NCI-H1930 (cell line): ENCODE measurements around the gene PKP3.
"Not testable (repeated sequence)": the region's sequence is repeated elsewhere in the genome, so short reads cannot be mapped to it uniquely, and the experiment has no call there.

Experiments used
- DNase-seq, 2 experiments: peaks; one replicate each; lab custom pipeline; 2025; lab: John Stamatoyannopoulos, UW

Gene PKP3

DNA sequence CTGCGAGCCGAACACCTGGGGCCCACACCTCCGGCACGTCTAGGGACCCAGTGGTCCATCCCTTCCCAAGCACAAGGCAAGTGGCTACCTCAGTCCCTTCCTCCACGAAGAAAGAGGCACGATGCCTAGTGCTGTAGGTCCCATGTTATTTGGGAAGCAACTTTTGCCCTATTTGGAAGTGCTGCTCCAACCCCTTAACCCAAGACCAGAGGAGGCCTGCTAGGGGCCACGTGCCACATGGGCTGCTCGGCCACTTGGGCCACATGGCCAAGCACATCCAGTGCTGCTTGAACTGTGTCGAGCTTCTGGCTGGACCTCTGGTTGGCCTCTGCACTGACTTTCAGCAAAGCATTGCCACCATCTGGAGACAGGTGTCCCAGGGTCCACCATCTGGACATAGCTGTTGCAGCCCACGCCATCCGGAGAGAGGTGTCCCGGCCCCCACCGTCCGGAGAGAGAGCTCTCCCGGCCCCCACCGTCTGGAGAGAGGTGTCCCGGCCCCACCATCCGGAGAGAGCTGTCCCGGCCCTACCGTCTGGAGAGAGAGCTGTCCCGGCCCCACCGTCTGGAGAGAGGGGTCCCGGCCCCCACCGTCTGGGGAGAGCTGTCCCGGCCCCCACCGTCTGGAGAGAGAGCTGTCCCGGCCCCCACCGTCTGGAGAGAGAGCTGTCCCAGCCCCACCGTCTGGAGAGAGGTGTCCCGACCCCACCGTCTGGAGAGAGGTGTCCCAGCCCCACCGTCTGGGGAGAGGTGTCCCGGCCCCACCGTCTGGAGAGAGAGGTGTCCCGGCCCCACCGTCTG is 31.2 kb upstream of the PKP3 start:
- no peak for DNase-seq

DNA sequence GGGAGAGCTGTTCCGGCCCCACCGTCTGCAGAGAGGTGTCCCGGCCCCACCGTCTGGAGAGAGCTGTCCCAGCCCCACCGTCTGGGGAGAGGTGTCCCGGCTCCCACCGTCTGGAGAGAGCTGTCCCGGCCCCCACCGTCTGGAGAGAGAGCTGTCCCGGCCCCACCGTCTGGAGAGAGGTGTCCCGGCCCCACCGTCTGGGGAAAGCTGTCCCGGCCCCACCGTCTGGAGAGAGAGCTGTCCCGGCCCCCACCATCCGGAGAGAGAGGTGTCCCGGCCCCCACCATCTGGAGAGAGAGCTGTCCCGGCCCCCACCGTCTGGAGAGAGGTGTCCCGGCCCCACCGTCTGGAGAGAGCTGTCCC is 30.6 kb upstream of the PKP3 start:
- not testable (repeated sequence) for DNase-seq

DNA sequence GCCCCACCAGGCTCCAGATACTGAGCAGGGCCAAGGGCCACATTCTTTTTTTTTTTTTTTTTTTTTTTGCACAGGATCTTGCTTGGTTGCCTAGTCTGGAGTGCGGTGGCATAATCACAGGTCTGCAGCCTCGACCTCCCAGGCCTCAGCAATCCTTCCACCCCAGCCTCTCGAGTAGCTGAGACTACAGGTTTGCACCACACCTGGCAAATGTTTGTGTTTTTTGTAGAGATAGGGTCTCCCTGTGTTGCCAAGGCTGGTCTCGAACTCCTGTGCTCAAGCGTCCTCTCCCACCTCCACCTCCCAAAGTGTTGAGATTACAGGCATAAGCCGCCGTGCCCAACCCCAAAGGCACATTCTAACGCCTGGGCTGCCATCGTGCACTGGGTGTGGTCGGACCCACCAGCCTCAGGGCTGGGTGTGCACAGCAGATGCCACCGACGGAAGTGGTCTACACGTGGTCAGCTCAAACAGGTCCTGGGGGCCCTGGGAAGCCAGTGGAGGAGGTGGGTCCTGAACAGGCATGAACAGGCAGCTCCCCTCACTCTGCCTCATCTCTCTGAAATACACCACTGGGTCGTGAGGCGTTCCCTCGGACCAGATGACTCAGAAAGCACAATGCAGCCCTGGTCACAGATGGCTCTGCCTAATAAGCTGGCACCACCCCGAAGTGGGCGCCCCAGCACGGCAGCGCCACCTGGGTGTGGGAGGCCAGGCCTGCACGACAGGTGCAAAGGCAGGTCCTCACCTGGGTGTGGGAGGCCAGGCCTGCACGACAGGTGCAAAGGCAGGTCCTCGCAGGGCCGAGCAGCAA is 29.9 kb upstream of the PKP3 start:
- peak; percentile 78 for DNase-seq

DNA sequence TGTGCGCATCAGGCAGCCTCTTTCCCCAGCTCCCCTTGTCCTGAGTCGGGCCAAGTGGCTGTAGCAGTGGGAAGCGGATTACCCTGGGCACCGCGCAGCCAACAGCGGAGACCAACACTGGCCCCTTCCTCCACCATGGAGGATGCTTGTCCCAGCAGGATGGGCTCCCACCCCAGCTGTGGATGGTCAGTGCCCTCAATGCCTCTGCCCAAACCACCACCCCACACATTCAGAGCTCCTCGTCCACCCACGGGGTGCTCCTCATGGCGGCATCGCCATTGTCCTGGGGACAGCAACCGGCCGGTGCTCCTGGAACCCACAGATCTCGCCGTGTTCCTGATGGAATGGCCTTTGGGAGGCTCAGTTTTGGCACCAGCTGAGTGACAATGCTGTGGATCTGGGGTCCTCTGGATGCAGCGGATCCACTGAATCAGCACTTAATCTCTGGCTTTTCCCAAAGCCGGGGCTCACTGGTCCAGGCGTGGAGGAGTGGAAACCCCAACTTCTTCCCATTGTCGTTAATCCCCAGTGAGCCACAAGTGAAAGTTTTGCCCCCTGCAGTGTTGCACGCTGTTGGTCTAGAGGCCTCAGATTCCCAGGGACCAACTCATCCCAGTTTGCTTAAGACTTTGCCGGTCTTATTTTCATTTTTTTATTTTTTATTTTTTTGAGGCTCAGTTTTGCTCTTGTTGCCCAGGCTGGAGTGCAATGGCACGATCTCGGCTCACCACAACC is 28.9 kb upstream of the PKP3 start:
- no peak for DNase-seq

DNA sequence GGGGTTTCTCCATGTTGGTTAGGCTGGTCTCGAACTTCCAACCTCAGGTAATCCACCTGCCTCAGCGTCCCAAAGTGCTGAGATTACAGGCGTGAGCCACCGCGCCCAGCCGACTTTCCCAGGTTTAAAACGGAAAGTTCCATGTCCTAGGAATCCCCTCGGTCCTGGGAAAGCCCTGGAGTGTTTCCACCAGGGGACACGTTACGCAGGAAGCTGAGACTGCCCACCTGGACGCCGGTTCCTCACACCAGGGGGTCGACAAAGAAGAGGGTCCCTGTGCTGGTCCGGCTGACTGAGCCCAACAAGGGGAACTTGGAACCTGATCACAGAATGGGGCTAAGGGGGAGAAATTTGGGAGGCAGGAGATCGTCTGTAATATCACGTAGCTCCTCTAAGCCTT is 28.2 kb upstream of the PKP3 start:
- no peak for DNase-seq

DNA sequence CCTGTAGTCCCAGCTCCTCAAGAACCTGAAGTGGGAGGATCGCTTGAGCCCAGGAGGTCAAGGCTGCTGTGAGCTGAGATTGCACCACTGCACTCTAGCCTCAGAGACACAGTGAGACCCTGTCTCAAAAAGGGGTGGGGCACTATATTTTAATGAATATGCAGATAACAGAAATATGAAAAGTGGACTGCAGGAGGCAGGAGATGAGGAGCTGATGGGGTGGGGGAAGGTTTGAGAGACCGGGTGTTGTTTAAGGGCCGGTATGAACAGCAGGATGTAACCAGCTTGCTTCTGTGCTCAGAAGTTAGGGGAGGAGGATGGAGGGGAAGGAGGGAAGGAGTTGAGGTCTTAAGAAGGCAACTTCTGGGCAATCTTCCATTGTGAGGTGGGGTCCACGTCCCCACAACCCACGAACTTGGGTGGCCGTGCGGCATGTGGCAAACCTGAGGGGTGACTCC is 26.0 kb upstream of the PKP3 start:
- DNase-seq = no peak

DNA sequence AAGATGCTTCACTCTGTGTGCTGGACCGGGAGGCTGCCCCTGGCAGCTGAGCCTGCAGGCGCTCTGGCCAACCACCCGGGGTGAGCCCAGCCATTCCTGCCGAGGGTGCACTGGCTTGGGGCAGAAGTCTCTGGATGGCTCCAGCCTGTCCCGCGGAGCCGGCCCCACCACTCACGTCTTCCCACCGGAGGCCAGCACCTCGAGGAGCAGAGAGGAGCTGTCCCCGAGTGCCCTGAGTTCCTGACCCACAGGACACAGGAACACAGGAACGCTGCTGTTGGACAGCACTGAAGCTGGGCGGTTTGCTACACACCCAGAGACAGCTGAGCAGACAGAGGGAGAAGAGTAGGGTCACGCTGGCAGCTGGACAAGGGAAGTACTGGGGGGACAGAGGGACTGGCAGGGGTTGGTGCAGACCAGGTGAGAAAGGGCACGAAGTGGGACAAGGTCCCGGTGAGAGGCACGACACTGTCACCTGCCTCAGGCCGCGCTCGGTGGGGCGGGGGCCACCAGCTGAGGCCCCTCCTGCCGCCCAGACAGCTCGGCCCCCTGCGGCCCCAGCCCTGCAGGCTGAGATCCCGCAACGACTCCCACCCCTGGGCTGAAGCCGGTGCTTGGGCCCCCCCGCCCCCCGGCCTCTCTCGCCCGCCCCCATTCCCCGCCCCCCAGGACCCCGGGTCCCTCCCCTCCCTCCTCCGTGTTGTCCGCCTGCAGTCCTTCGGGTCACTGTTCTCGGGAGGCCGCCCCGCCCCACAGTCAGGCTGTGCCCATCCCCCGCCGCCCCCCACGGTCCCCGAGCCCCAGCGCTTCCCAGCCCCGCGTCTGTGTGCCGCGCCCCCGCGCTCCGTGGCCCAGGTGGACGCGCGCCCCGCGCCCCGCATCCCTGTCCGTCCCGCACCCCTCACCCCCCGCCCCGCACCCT is 25.3 kb upstream of the PKP3 start:
- DNase-seq = no peak

DNA sequence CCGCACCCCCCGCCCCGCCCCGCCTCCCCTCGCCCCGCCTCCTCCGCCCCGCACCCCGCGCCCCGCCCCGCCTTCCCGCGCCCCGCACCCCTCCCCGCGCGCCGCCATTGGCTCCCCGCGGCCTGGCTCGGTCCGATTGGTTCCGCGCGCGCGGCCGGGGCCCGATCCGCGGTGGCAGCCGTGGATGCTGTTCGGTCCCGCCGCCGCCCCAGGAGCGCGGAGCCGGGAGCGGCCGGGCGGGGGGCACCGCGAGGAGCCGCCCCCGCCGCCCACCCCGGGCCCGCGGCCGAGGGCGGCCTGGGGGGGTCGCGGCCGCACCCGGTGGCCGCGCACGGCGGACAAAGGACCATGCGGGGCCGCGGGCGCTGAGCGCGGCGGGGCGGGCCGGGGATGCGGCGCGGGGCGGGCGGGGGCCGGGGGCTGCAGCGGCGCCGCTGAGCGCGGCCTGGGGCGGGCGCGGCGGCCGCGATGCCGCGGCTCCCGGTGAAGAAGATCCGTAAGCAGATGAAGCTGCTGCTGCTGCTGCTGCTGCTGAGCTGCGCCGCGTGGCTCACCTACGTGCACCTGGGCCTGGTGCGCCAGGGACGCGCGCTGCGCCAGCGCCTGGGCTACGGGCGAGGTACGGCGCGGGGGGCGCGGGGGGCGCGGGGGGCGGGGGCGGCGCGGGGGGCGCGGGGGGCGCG is 24.5 kb upstream of the PKP3 start, which contains the start of gene B4GALNT4:
B4GALNT4 (plus strand) TSS at position 164 of the 683 bp plus-strand sequence; CDS start at position 469, 305 bp downstream.
- DNase-seq = peak; percentile 52 to 66

DNA sequence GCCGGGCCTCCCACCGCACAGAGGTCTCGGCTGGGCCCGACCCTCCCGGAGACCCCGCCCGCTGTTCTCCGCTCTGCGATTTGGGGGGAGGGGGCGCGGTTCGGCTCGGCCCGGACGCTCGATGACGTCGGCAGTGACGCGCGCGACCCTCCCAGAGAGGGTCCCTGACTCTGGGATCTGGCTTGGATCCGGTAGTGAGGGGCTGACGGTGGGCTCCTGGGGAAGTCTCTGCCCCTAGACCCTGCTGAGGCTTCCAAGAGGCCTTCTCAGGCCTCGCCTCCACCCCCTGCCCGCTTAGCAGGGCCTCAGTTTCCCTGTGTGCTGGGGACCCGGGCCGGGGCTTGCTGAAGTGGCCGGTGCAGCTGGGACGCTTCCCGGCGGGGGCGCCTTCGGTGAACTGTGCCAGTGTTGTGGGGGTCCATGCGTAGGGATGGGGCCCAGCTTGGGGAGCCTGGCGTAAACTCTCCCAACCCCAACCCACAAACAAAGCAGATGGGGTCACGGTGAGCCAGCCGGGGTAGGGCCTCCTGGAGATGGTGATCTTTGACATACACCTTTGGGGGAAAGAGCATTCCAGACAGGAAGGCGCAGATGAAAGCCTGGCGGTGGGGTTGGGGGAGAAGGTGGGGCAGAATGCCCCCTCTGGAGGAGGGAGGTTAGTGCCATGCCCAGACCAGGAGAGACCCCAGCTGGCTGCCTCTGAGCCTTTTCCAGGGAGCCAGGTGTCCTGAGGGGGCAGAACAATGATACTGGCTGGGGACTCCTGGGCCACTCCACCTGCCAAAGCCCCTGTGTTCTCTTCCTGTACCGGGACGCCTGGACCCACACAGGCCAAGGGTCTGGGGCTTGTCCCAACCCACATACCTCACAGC is 23.7 kb upstream of the PKP3 start:
- no peak for DNase-seq

DNA sequence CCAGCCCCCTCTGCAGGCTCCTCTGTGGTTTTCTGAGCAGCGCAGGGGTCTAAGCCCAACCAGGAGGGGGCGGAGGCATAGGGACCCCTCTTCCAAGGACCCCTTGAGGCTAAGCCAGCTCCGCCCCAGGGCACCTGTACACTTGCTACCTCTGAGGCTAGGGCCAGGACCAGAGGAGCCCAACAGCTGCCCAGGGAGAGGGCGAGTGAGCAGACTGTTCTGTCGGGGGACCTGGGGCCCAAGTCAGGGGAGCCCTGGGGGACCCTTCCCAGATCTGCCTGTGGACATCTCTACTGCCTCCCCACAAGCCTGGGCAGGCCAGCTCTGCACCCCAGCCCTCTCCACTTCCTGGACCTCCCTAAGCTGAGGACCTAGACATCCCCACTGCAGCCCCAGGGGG is 23.0 kb upstream of the PKP3 start:
- no peak for DNase-seq

DNA sequence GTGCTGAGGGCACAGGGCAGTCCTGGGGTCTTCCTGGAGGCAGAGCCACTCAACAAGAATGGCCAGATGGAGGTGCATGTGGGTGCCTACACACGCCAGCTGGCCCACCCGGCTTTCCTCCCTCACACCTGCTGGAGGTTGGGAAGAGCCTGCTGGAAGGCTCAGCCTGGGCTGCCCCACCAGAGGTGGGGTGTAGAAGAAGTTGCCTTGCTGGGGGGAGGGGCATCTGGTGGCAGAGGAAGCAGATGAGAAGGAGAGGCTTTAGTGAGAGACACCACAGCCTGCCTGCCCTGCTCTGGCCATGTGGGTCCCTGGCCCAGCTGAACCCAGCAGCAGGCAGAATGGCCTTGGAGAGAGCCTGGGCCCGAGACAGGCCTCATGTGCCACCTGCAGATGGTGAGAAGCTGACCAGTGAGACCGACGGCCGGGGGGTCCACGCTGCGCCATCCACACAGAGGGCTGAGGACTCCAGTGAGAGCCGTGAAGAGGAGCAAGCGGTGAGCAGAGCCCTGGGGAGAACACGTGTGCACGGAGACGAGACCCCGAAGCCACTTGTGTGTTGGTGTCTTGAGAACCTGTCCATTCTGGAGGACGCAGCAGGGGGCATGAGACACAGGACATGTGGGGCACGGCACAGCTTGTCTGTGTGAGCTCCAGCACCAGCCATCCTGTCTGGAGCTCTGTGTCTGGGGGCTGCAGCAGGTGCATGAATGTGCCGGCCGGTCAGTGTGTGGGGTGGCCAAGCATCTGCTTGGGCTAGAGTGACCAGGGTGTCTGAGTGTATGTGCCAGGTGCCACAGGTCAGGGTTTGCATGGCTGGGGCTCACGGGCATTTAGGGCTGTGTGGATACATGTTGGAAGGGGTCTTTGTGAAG is 22.1 kb upstream of the PKP3 start:
- no peak for DNase-seq

DNA sequence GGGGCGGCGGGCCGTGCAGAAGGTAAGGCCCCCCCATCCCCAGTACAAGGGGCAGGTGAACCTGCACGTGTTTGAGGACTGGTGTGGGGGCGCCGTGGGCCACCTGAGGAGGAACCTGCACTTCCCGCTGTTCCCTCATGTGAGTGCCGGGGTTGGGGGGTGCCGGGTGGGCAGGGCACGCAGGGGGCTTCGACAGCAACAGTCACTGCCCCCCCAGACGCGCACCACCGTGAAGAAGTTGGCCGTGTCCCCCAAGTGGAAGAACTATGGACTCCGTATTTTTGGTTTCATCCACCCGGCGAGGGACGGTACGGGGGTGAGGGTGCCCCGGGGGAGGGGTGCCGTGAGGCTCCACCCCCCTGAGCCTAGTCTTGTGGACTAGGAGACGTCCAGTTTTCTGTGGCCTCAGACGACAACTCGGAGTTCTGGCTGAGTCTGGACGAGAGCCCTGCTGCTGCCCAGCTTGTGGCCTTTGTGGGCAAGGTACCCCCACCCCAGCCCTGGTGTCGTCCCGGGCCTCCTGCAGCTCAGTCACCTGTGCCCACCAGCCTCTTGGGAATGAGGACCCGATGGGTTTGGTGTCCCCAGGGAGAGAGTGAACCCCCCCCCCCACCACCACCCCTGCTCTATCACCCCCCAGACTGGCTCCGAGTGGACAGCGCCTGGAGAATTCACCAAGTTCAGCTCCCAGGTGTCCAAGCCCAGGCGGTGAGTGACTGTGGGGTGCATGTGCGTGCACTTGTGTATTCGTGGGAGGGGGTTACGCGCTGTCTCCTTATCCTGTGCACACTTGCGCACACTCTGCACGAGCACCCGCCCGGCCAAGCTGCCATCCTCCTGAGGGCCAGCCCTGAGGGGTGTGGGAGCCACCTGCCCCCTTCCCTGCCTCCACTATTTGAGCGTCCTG is 20.9 kb upstream of the PKP3 start:
- DNase-seq = no peak

DNA sequence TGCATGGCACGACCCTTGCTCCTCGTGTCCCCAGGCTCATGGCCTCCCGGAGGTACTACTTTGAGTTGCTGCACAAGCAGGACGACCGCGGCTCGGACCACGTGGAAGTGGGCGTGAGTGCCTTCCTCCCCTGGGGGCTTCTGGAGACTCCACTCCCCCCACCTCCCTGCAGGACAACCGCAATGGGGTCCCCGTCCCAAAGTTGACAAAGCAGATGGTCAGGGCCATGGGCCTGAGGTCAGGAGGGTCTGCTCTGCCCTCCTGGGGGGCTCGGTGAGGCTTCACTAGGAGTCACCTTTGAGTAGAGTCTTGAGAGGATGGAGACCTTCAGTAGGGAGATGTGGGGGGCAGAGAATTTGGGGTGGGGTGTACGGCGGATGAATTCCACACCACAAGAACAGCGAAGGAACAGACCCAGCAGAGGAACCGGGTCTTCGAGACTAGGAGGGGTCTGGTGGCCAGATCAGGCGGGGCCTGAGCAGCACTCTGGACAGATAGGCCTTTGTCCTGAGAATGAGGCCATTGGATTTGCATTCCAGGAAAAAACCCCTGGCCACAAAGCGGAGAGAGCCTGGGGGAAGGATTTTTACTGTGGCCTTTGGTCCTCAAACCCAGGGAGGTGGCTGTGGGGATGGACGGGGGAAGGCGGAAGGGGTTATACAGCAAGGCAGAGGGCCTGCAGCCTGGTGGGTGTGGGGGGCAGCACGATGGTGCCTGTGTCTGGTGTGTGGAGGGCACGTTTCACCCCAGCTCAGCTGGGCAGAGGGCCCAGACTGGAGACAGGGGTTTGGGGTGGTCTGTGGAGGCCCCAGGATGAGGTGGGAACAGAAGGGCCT is 20.1 kb upstream of the PKP3 start:
- DNase-seq = no peak

DNA sequence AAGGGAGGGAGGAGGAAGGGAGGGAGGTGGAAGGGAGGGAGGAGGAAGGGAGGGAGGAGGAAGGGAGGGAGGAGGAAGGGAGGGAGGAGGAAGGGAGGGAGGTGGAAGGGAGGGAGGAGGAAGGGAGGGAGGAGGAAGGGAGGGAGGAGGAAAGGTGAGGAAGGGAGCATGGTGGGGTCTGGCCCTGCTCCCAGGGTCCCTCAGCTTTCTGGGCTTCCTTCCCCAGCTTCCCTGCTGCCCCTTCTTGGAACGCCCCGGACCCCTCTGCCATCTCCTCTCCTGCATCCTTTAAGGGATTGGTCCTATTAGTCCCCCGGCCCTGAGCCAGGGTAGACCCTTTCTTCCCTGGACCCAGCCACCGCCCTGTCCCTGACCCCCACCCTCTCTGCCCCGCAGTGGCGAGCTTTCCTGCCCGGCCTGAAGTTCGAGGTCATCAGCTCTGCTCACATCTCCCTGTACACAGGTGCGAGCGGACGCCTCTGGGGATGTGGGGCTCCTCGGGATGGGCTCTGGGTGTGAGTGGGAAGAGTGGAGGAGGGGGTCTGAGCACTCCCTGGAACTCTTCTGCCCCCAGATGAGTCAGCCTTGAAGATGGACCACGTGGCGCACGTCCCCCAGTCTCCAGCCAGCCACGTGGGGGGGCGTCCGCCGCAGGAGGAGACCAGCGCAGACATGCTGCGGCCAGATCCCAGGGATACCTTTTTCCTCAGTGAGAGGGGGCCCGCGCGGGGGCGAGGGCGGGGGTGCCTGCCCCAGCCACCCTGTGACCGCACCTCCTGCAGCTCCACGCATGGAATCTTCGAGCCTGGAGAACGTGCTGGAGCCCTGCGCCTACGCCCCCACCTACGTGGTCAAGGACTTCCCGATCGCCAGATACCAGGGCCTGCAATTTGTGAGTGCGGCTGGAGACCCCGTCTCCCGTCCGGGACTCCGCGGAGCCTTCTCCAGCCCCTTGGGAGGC is 18.7 kb upstream of the PKP3 start:
- no peak for DNase-seq

DNA sequence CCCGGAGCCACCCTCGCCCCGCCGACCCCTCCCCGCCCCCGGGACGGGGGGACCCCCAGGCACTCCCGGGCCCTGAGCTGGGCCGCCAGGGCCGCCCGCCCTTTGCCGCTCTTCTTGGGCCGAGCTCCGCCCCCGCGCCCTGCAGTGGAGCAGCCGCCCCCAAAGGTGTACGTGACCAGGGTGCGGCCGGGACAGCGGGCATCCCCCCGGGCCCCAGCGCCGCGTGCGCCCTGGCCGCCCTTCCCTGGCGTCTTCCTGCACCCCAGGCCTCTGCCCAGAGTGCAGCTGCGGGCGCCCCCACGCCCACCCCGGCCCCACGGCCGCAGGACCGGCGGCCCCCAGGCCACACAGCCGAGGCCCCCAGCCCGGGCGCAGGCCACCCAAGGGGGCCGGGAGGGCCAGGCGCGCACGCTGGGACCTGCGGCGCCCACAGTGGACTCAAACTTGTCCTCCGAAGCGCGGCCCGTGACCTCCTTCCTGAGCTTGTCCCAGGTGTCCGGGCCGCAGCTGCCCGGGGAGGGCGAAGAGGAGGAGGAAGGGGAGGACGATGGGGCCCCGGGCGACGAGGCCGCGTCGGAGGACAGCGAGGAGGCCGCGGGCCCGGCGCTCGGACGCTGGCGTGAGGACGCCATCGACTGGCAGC is 17.4 kb upstream of the PKP3 start:
- DNase-seq = no peak
